HFFc6 (cell line): Measurements from ENCODE around the gene MLYCD. TPM values are rescaled to one million over a fixed set of nuclear protein-coding genes. Genes with fewer than 3 reads are reported as not detected.

Experiments
- DNase-seq: peaks from one replicate; pipeline ENCODE4 v3.0.0-alpha.2; 2018
- H3K27ac Mint-ChIP-seq: 2 replicates; pipeline ENCODE4 v1.8.0; 2020; ENCODE audit warnings: mild to moderate bottlenecking, mixed read lengths
- H3K27me3 Mint-ChIP-seq: 2 replicates; pipeline ENCODE4 v1.8.0; 2021; ENCODE audit warnings: mild to moderate bottlenecking, moderate library complexity, mixed read lengths; ENCODE audit not compliant: insufficient read depth
- H3K36me3 Mint-ChIP-seq: 2 replicates; pipeline ENCODE4 v1.8.0; 2021; ENCODE audit warnings: low read depth, mixed read lengths
- H3K4me1 Mint-ChIP-seq: 2 replicates; pipeline ENCODE4 v1.8.0; 2020; ENCODE audit warnings: low read depth, mixed read lengths
- H3K4me3 Mint-ChIP-seq: 2 replicates; pipeline ENCODE4 v1.8.0; 2020; ENCODE audit warnings: mild to moderate bottlenecking, moderate library complexity, mixed read lengths
- H3K9me3 Mint-ChIP-seq: 2 replicates; pipeline ENCODE4 v1.8.0; 2020; ENCODE audit warnings: mild to moderate bottlenecking, mixed read lengths
- CTCF ChIP-seq: fragments of 200-600 bp; sonication (generic); IDR thresholded peaks from 2 replicates; pipeline ENCODE4 v1.5.0; 2021; ENCODE audit warnings: antibody characterized with exemption, mild to moderate bottlenecking
- total RNA-seq, 6 experiments: library from RNA; stranded (reverse); fragmentation: NEBNext Ultra II Directional; extraction: Animal tissue kit (Norgen Biotek cat#: 25700); gene quantifications; 2 replicates in 1 of 6; 3 replicates in 5 of 6; pipeline ENCODE4 v1.2.3, GENCODE V29; 2021

MLYCD gene
- total RNA-seq, 6 experiments from 2014 or later: 1.4 to 2.5 (median 1.9) TPM

GRCh38 chr16:83971165-83972130 lies 72.5 kb downstream of the MLYCD start:
- TF ChIP-seq CTCF: no peak
- no peaks in the 10 kb centered on the region for H3K9me3 Mint-ChIP-seq
- H3K27me3 Mint-ChIP-seq: peaks cover 12% of the 10 kb centered on the region
- no peak overlapping the region for H3K27ac Mint-ChIP-seq
- no peaks in the 10 kb centered on the region for H3K4me1 Mint-ChIP-seq
- no peak for DNase-seq
- no peak overlapping the region for H3K4me3 Mint-ChIP-seq
- no peaks in the 10 kb centered on the region for H3K36me3 Mint-ChIP-seq

GRCh38 chr16:83972256-83973008 lies 73.5 kb downstream of the MLYCD start:
- DNase-seq: no peak
- Mint-ChIP-seq H3K36me3 (no peaks in the 10 kb centered on the region), H3K27me3 (peaks cover 17% of the 10 kb centered on the region), H3K27ac (no peak overlapping the region), H3K4me1 (no peaks in the 10 kb centered on the region), H3K4me3 (no peak overlapping the region), H3K9me3 (no peaks in the 10 kb centered on the region; the same call in 1 of the 2 replicates)
- no peak for TF ChIP-seq CTCF

- Mint-ChIP-seq H3K27me3 (peaks cover 23% of the 10 kb centered on the region), H3K4me1 (no peaks in the 10 kb centered on the region), H3K36me3 (no peaks in the 10 kb centered on the region), H3K27ac (no peak overlapping the region), H3K9me3 (peaks cover 4% of the 10 kb centered on the region), H3K4me3 (no peak overlapping the region)
- no peak for TF ChIP-seq CTCF
- no peak for DNase-seq
Measured at GRCh38 chr16:83973077-83973476, 74.2 kb downstream of the MLYCD start.

- peaks cover 11% of the 10 kb centered on the region for H3K9me3 Mint-ChIP-seq
- no peaks in the 10 kb centered on the region for H3K4me1 Mint-ChIP-seq
- peaks cover 29% of the 10 kb centered on the region for H3K27me3 Mint-ChIP-seq
- no peak overlapping the region for H3K4me3 Mint-ChIP-seq
- H3K36me3 Mint-ChIP-seq: peaks cover 2% of the 10 kb centered on the region; the same call in 1 of the 2 replicates
- H3K27ac Mint-ChIP-seq: no peak overlapping the region
- DNase-seq: no peak
- no peak for TF ChIP-seq CTCF
Measured at GRCh38 chr16:83973581-83974385, 74.9 kb downstream of the MLYCD start.

GRCh38 chr16:83974475-83974874 lies 75.6 kb downstream of the MLYCD start:
- no peak overlapping the region for H3K27ac Mint-ChIP-seq
- peaks cover 5% of the 10 kb centered on the region for H3K36me3 Mint-ChIP-seq
- no peaks in the 10 kb centered on the region for H3K4me1 Mint-ChIP-seq
- peaks cover 32% of the 10 kb centered on the region for H3K27me3 Mint-ChIP-seq
- DNase-seq: no peak
- H3K4me3 Mint-ChIP-seq: no peak overlapping the region
- TF ChIP-seq CTCF: no peak
- H3K9me3 Mint-ChIP-seq: peaks cover 15% of the 10 kb centered on the region
